Stimulated activated CD4-positive, alpha-beta T cell treated with anti-CD3 and anti-CD28 coated beads, Interleukin-12 subunit alpha, Interleukin-12 subunit beta, amount 100 ng/mL, for 4 hours (primary cell): ENCODE data around the gene SHLD1.
"Not testable (repeated sequence)": the region's sequence is repeated elsewhere in the genome, so short reads cannot be mapped to it uniquely, and the experiment has no call there.

Source experiments
- DNase-seq: peaks from one replicate; pipeline ENCODE4 v3.0.0-alpha.2; 2020

SHLD1 gene

GRCh38 chr20:5737966-5738365, 12.2 kb upstream of the SHLD1 start:
- no peak for DNase-seq

- DNase-seq = not testable (repeated sequence)
Observed at GRCh38 chr20:5740643-5741042, 9.6 kb upstream of the SHLD1 start.

DNA sequence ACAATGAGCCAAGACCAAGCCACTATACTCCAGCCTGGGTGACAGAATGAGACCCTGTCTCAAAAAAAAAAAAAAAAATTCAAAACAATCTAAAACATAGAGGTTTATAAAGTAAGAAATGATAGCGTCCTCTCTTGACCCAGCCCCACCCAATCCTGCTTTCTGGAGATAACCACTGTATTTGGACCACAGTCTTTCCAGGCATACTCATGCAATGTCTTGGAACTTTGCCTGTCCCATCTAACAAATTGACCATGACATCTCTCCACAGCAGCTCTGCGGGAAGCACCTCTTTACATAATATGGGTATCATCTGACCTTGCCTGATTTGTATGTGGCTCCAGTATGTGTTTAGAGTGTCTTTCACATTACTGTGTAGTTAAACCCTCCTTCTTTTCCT, 9.1 kb upstream of the SHLD1 start:
- DNase-seq = no peak

- no peak for DNase-seq
Observed at GRCh38 chr20:5742041-5742440, 8.2 kb upstream of the SHLD1 start.

DNA sequence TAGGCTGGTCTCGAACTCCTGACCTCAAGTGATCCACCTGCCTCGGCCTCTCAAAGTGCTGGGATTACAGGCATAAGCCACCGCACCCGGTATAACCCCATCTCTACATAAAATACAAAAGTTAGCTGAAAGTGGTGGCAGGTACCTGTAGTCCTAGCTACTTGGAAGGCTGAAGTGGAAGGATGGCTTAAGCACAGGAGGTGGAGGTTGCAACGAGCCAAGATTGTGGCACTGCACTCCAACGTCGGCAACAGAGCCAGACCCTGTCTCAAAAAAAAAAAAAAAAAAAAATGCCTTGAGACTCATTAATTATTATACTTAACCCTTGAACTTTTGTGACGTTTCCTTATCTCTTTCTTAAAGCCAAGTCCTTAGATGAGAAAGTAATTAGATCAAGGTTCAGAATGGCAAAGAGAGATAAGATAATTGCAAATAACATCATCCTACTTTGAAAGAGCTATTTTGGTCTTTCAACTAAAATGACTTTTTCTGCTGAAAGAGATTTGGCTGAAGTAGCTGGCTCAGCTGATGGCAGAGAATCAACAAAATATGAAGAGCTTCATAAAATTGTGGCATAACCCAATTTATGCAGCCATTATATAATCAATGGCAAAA, 4.7 kb upstream of the SHLD1 start:
- DNase-seq = no peak

- no peak for DNase-seq
Observed at GRCh38 chr20:5746064-5746463, 4.1 kb upstream of the SHLD1 start.

DNA sequence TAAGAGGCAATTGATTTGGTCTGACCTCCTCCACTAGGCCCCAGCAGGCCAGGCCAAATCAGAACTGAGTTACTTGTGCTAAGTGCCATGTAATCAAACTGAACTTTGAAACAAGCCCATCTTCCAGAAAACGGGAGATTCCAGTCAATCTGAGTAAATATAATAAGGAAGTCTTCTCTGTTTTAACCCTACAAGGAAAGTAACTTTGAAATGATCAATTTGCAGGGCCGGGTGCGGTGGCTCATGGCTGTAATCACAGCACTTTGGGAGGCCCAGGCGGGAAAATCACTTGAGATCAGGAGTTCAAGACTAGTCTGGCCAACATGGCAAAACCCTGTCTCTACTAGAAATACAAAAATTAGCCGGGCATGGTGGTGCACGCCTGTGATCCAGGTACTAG, 2.0 kb upstream of the SHLD1 start:
- no peak for DNase-seq

DNA sequence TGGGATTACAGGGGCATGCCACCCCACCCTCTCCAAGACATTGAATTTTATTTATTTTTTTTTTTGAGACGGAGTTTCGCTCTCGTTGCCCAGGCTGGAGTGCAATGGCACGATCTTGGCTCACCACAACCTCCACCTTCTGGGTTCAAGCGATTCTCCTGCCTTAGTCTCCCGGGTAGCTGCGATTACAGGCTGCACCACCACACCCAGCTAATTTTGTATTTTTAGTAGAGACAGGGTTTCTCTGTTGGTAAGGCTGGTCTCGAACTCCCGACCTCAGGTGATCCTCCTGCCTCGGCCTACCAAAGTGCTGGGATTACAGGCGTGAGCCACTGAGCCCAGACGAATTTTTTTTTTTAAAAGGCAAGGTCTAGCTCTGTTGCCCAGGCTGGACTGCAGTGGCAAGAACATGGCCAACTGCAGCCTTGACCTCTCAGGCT, 669 bp upstream of the SHLD1 start:
- not testable (repeated sequence) for DNase-seq

DNA sequence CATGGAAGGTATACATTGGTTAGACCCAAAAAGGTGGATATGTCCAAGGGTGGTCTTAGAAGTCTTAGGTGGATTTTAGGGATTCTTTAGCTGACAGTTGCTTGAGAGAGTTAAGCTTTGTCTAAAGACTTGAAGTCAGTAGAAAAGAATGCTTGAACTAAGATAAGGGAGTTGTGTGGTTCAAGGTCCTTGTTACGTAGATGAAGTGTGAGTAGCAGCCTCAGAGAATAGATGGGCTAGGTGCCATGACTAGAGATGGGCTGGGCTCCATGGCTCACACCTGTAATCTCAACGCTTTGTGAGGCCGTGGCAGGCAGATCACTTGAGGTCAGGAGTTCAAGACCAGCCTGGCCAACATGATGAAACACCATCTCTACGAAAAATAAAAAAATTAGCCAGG, 1.7 kb downstream of the SHLD1 start:
- DNase-seq = no peak

- DNase-seq = no peak
Observed at GRCh38 chr20:5753814-5754213, 3.6 kb downstream of the SHLD1 start.

DNA sequence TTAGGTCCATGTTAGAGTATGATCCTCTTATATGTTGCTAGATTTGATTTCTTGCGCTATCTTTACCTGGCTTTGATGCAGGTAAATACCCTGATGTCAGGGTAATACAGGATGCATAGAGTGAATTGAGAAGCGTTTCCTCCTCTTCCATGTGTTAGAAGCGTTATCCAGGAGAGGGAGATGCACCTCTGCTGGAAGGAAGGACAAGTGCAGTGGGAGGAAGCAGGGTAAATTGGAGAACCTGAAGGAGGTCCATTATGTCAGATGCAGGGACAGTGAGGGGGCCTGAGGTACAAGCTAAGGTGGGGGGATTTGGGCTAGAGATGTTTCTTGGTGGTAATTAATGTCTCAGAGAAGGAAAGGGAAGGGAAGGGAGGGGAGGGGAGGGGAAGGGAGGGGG, 7.7 kb downstream of the SHLD1 start:
- DNase-seq = no peak

DNA sequence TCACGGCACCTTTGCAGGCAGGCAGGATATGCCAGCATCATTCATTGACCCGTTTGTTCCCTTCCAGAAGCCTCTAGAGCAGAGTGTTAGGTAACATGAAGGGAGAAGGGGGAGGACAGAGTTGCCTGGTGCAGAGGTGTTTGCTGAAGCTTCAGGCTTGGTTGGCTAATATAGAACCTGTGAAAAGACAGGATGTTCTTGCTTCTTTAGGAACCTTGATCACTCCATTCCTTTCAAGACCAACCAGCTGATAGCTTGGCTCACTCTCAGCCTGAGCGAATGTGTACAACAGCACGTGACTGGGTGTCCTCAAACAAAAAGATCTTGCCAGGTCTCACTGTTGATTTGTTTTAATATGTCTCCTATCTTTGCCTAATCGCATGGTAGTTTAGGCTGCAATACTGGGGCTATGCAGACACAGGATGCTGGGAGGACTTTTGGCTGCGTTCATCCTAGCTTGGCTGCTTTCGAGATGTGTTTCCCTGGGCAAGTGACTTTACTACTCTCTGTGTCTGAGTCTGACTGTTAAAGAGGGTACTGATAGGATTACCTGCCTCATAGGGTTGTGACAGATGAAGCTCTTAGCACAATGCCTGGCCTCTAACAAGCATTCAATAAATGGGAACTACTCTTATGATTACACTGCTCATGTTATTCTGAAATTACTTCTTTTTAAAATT, 16.0 kb downstream of the SHLD1 start:
- DNase-seq = no peak

GRCh38 chr20:5767493-5768098, 17.4 kb downstream of the SHLD1 start:
- DNase-seq = no peak

DNA sequence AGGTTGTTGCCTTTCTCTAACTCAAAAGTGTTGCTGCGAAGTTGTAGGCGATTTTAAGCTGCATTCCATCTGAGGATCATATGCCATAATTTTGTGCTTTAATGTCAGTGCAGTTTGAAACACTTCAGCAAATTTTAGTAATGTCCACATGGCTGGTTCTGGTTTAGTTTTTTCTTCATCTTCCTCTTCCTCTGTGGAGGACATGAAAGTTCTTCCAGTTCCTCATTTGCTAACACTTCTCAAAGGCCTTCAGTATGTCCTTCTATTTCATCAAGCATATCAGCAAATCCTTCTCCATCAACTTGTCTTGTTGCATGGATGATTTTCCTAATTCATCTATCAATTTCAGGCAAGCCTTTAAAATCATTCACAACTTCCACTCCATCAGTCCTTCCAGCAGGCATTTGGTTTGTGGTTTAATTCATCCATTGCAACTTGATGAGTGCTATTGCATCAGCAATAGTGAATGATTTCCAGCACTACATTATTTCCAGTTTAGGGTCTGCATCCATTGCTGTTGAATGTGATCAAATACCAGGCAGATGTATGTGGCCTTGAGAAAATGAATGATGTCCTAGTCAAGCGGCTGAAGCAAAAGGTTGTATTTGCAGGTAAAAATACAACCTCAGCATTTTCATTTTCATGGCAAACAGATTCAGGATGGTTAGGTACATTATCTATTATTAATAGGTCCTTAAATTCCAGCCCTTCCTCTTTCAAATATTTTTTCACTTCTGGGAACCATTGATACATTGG, 20.2 kb downstream of the SHLD1 start:
- no peak for DNase-seq

GRCh38 chr20:5770987-5771318, 20.8 kb downstream of the SHLD1 start:
- no peak for DNase-seq

DNA sequence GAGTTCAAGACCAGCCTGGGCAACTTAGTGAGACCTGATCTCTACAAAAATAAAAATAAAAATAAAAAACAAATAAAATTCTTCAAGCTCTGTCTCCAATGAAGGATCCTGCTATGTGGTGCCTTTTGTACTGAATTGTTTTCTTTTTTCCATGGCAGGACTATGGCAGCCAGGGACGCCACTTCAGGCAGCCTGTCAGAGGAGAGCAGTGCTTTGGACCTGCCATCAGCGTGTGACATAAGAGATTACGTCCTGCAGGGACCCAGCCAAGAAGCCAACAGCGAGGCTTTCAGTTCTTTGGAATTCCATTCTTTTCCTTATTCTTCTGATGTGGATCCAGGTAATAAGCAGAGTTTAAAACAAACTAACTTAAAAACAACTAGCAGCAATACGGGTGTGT, 22.5 kb downstream of the SHLD1 start:
- no peak for DNase-seq

GRCh38 chr20:5773589-5773988, 23.4 kb downstream of the SHLD1 start:
- no peak for DNase-seq

- DNase-seq = no peak
Observed at GRCh38 chr20:5776077-5776476, 25.9 kb downstream of the SHLD1 start.

DNA sequence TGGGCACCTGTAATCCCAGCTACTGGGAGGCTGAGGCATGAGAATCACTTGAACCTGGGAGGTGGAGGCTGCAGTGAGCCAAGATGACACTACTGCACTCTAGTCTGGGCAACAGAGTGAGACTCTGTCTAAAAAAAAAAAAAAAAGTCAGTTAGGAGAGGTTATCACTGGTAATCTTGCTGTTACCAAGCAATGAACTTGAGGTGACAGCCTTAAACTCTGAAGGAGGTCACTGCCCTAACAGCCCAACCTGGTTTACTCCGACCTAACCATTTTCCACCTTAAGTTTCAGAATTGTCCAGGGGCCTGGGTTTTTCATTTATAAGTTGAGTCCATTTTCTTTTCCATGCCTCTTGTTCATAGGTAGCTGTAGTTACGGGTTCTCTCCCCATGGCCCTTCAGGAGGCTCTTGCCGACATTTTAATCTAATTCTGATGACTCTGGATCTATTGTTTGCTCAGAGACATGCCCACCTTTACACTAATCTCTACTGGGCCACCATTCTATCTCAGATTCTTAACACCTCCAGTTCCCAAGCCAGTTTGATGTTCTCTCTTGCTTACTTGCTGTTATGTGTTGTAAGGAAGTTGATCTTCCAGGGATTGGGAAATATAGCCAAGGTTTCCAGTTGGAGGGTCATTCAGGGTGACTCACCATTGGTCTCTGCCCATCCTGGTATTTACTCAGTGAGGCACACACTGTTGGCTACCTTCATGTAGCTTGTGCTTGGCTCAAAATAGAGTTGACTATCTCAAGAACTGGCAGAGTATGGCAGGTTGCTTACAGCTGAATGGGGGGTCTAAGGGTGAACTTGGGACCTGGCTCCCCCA, 29.1 kb downstream of the SHLD1 start:
- no peak for DNase-seq

DNA sequence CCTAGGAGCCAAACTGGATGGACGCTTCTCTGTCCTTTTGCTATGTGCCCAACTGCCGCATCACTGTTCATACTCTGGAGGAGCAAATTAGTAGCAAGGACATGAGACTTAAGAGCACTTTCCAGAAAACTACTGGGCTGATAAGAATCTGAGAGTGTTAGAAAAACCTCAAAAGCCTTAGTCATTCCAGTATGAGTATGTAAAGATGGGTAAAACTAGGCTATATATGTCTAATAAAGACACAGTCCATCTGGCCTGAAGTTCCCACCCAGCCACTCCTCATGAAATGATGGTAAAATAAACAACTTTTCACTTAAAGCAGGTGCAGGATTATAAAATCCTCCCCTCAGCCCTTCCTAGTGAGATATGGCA, 30.6 kb downstream of the SHLD1 start:
- no peak for DNase-seq

- DNase-seq = not testable (repeated sequence)
Observed at GRCh38 chr20:5781367-5781766, 31.2 kb downstream of the SHLD1 start.

- DNase-seq = no peak
Observed at GRCh38 chr20:5781798-5782750, 31.9 kb downstream of the SHLD1 start.
